ENCODE measurements around the gene PRPSAP1. TPM values are rescaled to one million over a fixed set of nuclear protein-coding genes. Genes with fewer than 3 reads are reported as not detected.

The PRPSAP1 gene
- total RNA-seq, 6 experiments from 2014 or later, result 39.3 to 55.6 (median 45.1) TPM

GRCh38 chr17:76341301-76341700 is 12.4 kb downstream of the PRPSAP1 start:
- Histone ChIP-seq H3K4me1 (peaks cover 0 to 9% (median 0%) of the 10 kb centered on the region in 4 donors), H3K9me3 (no peaks in the 10 kb centered on the region), H3K27me3 (no peaks in the 10 kb centered on the region), H3K4me3 (no peak overlapping the region), H3K27ac (no peak overlapping the region), H3K36me3 (peaks cover 0 to 27% (median 5%) of the 10 kb centered on the region in 4 donors)
- ATAC-seq (no peak), DNase-seq (peak in 1 of 3 donors; percentile 2)
- TF ChIP-seq POLR2A (IDR thresholded peaks at IDR 0.05), result no peak
- no peak for TF ChIP-seq CTCF (IDR thresholded peaks at IDR 0.05)
- intact Hi-C loops (cut with DNase I), result no loop called here
- WGBS (ENCODE audit: insufficient coverage, low coverage, low lambda C conversion rate, missing lambda C conversion rate), result 97% methylated on average over 3 of the region's 6 CpGs

- Histone ChIP-seq H3K4me1 (peaks cover 0 to 6% (median 2%) of the 10 kb centered on the region in 4 donors), H3K9me3 (no peaks in the 10 kb centered on the region), H3K27ac (no peak overlapping the region), H3K36me3 (peaks cover 0 to 10% (median 2%) of the 10 kb centered on the region in 4 donors), H3K4me3 (no peak overlapping the region), H3K27me3 (no peaks in the 10 kb centered on the region)
- TF ChIP-seq CTCF (IDR thresholded peaks at IDR 0.05) (no peak), POLR2A (IDR thresholded peaks at IDR 0.05) (no peak)
- ATAC-seq (no peak), DNase-seq (no peak)
- intact Hi-C loops (cut with DNase I), result no loop called here
- 88% methylated on average over 4 of the region's 6 CpGs for WGBS (ENCODE audit: insufficient coverage, low coverage, low lambda C conversion rate, missing lambda C conversion rate)
Measured at GRCh38 chr17:76337413-76337777, 16.3 kb downstream of the PRPSAP1 start.

- DNase-seq (peak in 1 of 3 donors; percentile 9), ATAC-seq (no peak)
- Histone ChIP-seq H3K4me3 (no peak overlapping the region), H3K27me3 (no peaks in the 10 kb centered on the region), H3K27ac (no peak overlapping the region), H3K36me3 (peaks cover 0 to 5% (median under 1%) of the 10 kb centered on the region in 4 donors), H3K9me3 (no peaks in the 10 kb centered on the region), H3K4me1 (peaks cover 0 to 8% (median 4%) of the 10 kb centered on the region in 4 donors)
- TF ChIP-seq POLR2A (IDR thresholded peaks at IDR 0.05) (no peak), CTCF (IDR thresholded peaks at IDR 0.05) (no peak)
- intact Hi-C loops (cut with DNase I), result no loop called here
- 92% methylated on average over 7 of the region's 7 CpGs for WGBS (ENCODE audit: insufficient coverage, low coverage, low lambda C conversion rate, missing lambda C conversion rate)
Measured at GRCh38 chr17:76336756-76337412, 16.8 kb downstream of the PRPSAP1 start.

GRCh38 chr17:76335716-76336381 is 17.9 kb downstream of the PRPSAP1 start:
- Histone ChIP-seq H3K4me1 (peaks cover 0 to 8% (median 4%) of the 10 kb centered on the region in 4 donors), H3K27ac (no peak overlapping the region), H3K27me3 (no peaks in the 10 kb centered on the region), H3K36me3 (peaks cover 0 to 7% (median under 1%) of the 10 kb centered on the region in 4 donors), H3K4me3 (no peak overlapping the region), H3K9me3 (no peaks in the 10 kb centered on the region)
- TF ChIP-seq CTCF (IDR thresholded peaks at IDR 0.05) (no peak), POLR2A (IDR thresholded peaks at IDR 0.05) (no peak)
- ATAC-seq, result no peak
- intact Hi-C loops (cut with DNase I), result no loop called here
- 98% methylated on average over 4 of the region's 9 CpGs for WGBS (ENCODE audit: insufficient coverage, low coverage, low lambda C conversion rate, missing lambda C conversion rate)
- no peak for DNase-seq
